GM18499 (cell line): ENCODE data around the gene PTBP2.
A peak's percentile ranks its signal among the peaks of the same experiment; 100 is the strongest.

ENCODE experiments used
- ATAC-seq: cut with Tn5 transposase; IDR thresholded peaks from one replicate; pipeline ENCODE4 v1.9.1; 2021; ENCODE audit warnings: moderate number of reproducible peaks; ENCODE audit not compliant: insufficient read depth, unreplicated experiment

Gene PTBP2, protein sequence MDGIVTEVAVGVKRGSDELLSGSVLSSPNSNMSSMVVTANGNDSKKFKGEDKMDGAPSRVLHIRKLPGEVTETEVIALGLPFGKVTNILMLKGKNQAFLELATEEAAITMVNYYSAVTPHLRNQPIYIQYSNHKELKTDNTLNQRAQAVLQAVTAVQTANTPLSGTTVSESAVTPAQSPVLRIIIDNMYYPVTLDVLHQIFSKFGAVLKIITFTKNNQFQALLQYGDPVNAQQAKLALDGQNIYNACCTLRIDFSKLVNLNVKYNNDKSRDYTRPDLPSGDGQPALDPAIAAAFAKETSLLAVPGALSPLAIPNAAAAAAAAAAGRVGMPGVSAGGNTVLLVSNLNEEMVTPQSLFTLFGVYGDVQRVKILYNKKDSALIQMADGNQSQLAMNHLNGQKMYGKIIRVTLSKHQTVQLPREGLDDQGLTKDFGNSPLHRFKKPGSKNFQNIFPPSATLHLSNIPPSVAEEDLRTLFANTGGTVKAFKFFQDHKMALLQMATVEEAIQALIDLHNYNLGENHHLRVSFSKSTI

GRCh38 chr1:96721416-96722160, at the start of gene PTBP2:
Gene PTBP2, plus strand, starts transcription at chr1:96721784. Its CDS starts 81 bp downstream, at chr1:96721865.
- ATAC-seq, result peak; percentile 76

- no peak for ATAC-seq
Observed at GRCh38 chr1:96674915-96675314, 46.7 kb upstream of the PTBP2 start.

DNA sequence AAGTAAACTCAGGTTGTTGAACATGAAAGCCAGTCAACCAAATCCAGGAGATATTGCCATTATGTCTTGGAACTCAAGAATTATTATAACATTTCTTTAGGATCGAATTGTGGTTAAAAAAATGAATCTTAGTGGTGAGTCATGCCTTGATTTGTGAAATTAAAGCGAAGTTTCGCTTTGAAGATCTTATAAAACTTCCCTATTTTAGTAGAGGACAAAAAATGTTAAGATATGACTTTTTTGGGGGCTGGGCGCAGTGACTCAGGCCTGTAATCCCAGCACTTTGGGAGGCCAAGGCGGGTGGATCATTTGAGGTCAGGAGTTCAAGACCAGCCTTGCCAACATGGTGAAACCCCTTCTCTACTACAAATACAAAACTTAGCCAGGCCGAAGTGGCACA, 39.5 kb upstream of the PTBP2 start:
- ATAC-seq, result no peak

DNA sequence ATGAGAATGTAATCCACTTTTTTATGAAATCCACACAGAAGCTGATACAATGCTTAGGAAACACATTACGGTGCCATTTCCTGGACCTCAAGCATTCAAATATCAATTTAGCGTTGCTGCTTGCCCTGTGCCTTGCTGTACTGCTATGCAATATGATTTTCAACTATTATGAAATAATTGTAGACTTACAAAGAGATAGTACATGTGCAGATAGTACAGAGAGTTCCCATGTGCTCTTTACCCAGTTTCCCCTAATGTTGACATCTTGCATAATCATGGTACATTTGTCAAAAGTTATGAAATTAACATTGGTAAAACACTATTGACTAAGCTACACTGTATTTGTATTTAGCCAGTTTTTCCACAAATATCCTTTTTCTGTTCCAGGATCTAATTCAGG, 37.7 kb upstream of the PTBP2 start:
- ATAC-seq, result no peak

GRCh38 chr1:96684744-96685143, 36.8 kb upstream of the PTBP2 start:
- no peak for ATAC-seq

GRCh38 chr1:96688767-96689166, 32.8 kb upstream of the PTBP2 start:
- ATAC-seq, result no peak

GRCh38 chr1:96695954-96696353, 25.6 kb upstream of the PTBP2 start:
- no peak for ATAC-seq

GRCh38 chr1:96698342-96698983, 23.1 kb upstream of the PTBP2 start:
- no peak for ATAC-seq

GRCh38 chr1:96703186-96703585, 18.4 kb upstream of the PTBP2 start:
- ATAC-seq, result no peak

GRCh38 chr1:96707023-96707422, 14.6 kb upstream of the PTBP2 start:
- no peak for ATAC-seq

- no peak for ATAC-seq
Observed at GRCh38 chr1:96708482-96708881, 13.1 kb upstream of the PTBP2 start.

- no peak for ATAC-seq
Observed at GRCh38 chr1:96710708-96711477, 10.7 kb upstream of the PTBP2 start.

DNA sequence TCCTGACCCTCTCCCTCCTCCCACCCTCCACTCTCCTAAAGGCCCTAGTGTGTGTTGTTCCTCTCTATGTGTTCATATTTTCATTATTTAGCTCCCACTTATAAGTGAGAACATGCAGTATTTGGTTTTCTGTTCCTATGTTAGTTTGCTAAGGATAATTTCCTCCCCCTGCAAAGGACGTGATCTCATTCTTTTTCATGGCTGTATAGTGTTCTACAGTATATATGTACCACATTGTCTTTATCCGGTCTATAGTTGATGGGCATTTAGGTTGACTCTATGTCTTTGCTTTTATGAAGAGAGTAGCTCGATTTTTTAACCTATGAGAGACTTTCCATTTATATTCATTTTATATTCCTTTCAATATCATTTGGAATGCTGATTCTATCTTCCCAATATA, 7.9 kb upstream of the PTBP2 start:
- no peak for ATAC-seq

- ATAC-seq, result no peak
Observed at GRCh38 chr1:96714881-96715280, 6.7 kb upstream of the PTBP2 start.

GRCh38 chr1:96715482-96715881, 6.1 kb upstream of the PTBP2 start:
- ATAC-seq, result no peak

DNA sequence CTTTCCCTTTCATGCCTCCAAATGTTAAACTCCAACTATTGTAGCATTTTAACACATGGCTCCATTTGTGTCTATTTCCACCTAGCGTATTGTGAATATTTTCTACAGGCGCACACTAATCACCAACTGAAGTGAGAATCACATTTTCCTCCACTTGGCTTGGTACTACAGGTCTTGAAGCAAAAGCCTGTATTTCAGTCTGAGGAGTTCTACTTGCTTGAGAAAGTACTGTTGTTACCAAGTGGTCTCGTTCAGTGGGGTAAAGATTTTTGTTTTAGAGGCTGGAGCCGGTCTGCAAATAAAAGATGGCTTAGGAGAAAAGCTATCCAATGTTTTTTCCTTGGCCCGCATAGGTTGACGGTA, 550 bp upstream of the PTBP2 start:
- ATAC-seq, result peak; percentile 16

- ATAC-seq, result peak; percentile 34
Observed at GRCh38 chr1:96722161-96722922, 758 bp downstream of the PTBP2 start.

- ATAC-seq, result no peak
Observed at GRCh38 chr1:96722958-96723357, 1.4 kb downstream of the PTBP2 start.

DNA sequence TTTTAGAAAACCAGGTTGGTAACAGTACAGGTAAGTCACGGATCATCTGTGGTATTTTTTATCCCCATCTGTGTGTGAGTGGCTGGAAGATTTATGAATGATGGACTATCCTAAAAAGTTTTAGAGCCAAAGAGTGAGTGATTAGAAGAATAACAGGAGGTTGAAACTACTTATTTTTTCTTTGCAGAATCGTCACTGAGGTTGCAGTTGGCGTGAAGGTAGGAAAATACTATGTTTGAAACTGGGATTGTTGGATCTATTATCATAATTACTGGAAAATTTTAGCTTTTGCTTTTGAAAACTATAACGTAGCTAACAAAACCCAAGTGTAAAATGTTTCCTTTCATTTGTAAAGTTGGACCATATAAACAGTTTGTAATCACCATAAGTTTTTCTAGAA, 1.8 kb downstream of the PTBP2 start:
- ATAC-seq, result no peak

DNA sequence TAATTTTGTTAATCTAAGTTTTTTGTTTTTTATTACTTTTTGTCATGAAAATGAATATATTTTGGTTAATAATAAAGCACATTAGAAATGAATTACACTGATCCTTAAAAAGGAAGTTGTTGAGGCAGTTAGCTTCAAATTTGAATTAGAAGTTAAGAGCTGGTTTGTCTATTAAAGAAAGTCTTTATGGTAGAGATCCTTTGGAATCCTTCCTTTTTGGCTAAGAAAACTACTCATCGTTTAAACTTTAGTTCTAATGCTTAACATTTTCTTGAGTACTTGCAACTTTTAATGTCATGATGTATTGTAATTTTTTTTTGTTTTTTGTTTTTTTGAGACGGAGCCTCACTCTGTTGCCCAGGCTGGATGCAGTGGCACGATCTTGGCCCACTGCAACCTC, 2.4 kb downstream of the PTBP2 start:
- ATAC-seq, result no peak
